RWPE2 (cell line): ENCODE measurements around the gene NDUFB4.
A peak's percentile ranks its signal among the peaks of the same experiment; 100 is the strongest.

Source experiments
- ATAC-seq: fragments of 200-7000 bp; cut with Tn5 transposase; 3 replicates; pipeline ENCODE4 v1.9.1; 2021; ENCODE audit warnings: low read depth
- DNase-seq: peaks from one replicate; pipeline ENCODE4 v3.0.0-alpha.2; 2020; ENCODE audit warnings: low spot score
- H3K27ac ChIP-seq: fragments of 450-650 bp; 2 replicates; pipeline ENCODE4 v1.5.1; 2017; ENCODE audit warnings: mild to moderate bottlenecking; ENCODE audit not compliant: poor library complexity, severe bottlenecking
- H3K27me3 ChIP-seq: fragments of 250-450 bp; sonication (Bioruptor Pico); 2 replicates; pipeline ENCODE4 v1.5.1; 2021; ENCODE audit warnings: mild to moderate bottlenecking, moderate library complexity; ENCODE audit not compliant: insufficient read depth, poor library complexity, severe bottlenecking
- H3K36me3 ChIP-seq: fragments of 250-450 bp; sonication (Bioruptor Pico); 2 replicates; pipeline ENCODE4 v1.5.1; 2020; ENCODE audit warnings: low read depth, mild to moderate bottlenecking, moderate library complexity
- H3K4me1 ChIP-seq: fragments of 250-450 bp; sonication (Bioruptor Pico); 2 replicates; pipeline ENCODE4 v1.5.1; 2021; ENCODE audit warnings: mild to moderate bottlenecking, moderate library complexity; ENCODE audit not compliant: insufficient read depth, poor library complexity, severe bottlenecking
- H3K4me3 ChIP-seq: fragments of 250-450 bp; sonication (Bioruptor Pico); 2 replicates; pipeline ENCODE4 v1.5.1; 2021; ENCODE audit warnings: mild to moderate bottlenecking, moderate library complexity; ENCODE audit not compliant: severe bottlenecking
- H3K9me3 ChIP-seq: fragments of 250-450 bp; sonication (Bioruptor Pico); 2 replicates; pipeline ENCODE4 v1.5.1; 2021; ENCODE audit warnings: mild to moderate bottlenecking, moderate library complexity; ENCODE audit not compliant: severe bottlenecking
- CTCF ChIP-seq: fragments of 450-650 bp; IDR thresholded peaks from one replicate; pipeline ENCODE4 v1.5.1; 2017; ENCODE audit warnings: mild to moderate bottlenecking, moderate library complexity; ENCODE audit not compliant: poor library complexity, severe bottlenecking

NDUFB4 gene

GRCh38 chr3:120622870-120623726 is 27.0 kb downstream of the NDUFB4 start:
- peak overlapping the region; percentile 16 for H3K27ac ChIP-seq
- H3K9me3 ChIP-seq = no peaks in the 10 kb centered on the region
- peak; percentile 16 for TF ChIP-seq CTCF
- DNase-seq = no peak
- peak; percentile 87 for ATAC-seq
- H3K4me3 ChIP-seq = no peak overlapping the region
- peaks cover 4% of the 10 kb centered on the region for H3K4me1 ChIP-seq
- no peaks in the 10 kb centered on the region for H3K36me3 ChIP-seq
- no peaks in the 10 kb centered on the region for H3K27me3 ChIP-seq

GRCh38 chr3:120623727-120624093 is 27.6 kb downstream of the NDUFB4 start:
- Histone ChIP-seq H3K27ac (peak overlapping the region; percentile 16), H3K4me1 (peaks cover 4% of the 10 kb centered on the region), H3K36me3 (no peaks in the 10 kb centered on the region), H3K4me3 (no peak overlapping the region), H3K27me3 (no peaks in the 10 kb centered on the region), H3K9me3 (no peaks in the 10 kb centered on the region)
- no peak for TF ChIP-seq CTCF
- DNase-seq = no peak
- no peak for ATAC-seq

GRCh38 chr3:120625159-120625586 is 29.0 kb downstream of the NDUFB4 start:
- Histone ChIP-seq H3K9me3 (no peaks in the 10 kb centered on the region), H3K4me1 (peaks cover 4% of the 10 kb centered on the region), H3K27me3 (no peaks in the 10 kb centered on the region), H3K4me3 (no peak overlapping the region), H3K36me3 (no peaks in the 10 kb centered on the region), H3K27ac (no peak overlapping the region)
- TF ChIP-seq CTCF = no peak
- no peak for ATAC-seq
- DNase-seq = no peak

DNA sequence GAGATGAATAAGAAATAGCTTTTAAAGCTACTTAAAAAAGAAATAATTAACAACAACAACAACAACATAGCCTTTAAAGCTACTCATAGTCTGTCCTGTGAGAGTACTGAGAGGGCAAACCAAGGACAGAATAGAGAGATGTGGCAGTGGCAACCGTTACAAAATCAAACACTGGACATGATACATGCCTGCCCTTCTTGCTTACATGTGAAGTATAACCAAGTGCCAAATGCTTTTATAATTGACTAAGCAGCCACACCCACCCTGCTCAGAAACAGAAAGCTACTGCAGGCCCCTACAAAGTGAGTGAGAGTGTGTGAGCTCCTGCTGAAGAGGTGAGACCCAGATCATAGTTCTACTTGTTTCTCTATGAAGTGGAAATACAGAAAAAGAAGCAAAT is 38.4 kb downstream of the NDUFB4 start:
- no peak overlapping the region for H3K27ac ChIP-seq
- no peak for DNase-seq
- no peaks in the 10 kb centered on the region for H3K27me3 ChIP-seq
- H3K4me3 ChIP-seq = no peak overlapping the region
- ATAC-seq = 0 out of 3 replicates have a peak, but pooled peaks have one; percentile 38
- H3K9me3 ChIP-seq = no peaks in the 10 kb centered on the region
- TF ChIP-seq CTCF = no peak
- no peaks in the 10 kb centered on the region for H3K4me1 ChIP-seq
- no peaks in the 10 kb centered on the region for H3K36me3 ChIP-seq

DNA sequence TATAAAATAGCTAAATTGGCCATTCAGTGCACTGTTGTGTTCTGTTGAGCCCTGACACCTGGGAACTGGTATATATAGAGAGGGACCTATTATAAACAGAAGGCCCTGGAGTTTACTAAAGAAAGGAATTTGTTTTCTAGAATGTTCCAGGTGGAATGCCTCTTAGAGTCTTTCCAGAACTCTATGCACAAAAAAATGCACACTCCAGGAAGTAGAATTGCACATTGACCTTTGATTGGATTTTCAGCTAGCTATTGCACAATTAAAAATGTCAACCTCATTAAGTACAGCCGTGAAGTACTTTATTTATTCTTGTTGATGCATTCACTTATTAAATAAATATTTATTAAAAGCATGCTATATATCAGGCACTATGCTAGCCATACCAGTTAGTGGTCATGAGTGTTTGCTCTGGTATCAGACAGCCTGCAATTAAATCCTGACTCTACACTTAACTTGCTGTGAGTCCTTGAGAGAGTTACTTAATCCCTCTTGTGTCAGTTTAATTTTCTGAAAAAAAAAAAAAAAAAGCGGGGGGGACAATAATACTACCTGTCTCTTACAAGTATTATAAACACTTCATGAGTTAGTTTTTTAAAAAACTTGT is 40.8 kb downstream of the NDUFB4 start:
- Histone ChIP-seq H3K36me3 (no peaks in the 10 kb centered on the region), H3K4me1 (no peaks in the 10 kb centered on the region), H3K4me3 (no peak overlapping the region), H3K9me3 (no peaks in the 10 kb centered on the region), H3K27ac (no peak overlapping the region), H3K27me3 (no peaks in the 10 kb centered on the region)
- DNase-seq (no peak), ATAC-seq (no peak)
- no peak for TF ChIP-seq CTCF
